ENCODE data around the gene AMPH. TPM values are rescaled to one million over a fixed set of nuclear protein-coding genes. Genes with fewer than 3 reads are reported as not detected.

Gene AMPH
- total RNA-seq, 1 donor from 2014 or later = 0.25 TPM

- peak; percentile 58 for TF ChIP-seq CTCF (IDR thresholded peaks at IDR 0.05; ENCODE audit: insufficient read depth, low read length, poor library complexity, severe bottlenecking)
- DNase-seq (ENCODE audit: low read depth) = no peak
- Histone ChIP-seq H3K4me3 (ENCODE audit: low read depth, low read length) (no peak overlapping the region), H3K27me3 (ENCODE audit: control insufficient read depth, insufficient read depth, low read length) (no peaks in the 10 kb centered on the region), H3K36me3 (ENCODE audit: control insufficient read depth, insufficient read depth, low read length) (no peaks in the 10 kb centered on the region)
Observed at GRCh38 chr7:38374507-38374906, 256.7 kb downstream of the AMPH start.

- TF ChIP-seq CTCF (IDR thresholded peaks at IDR 0.05; ENCODE audit: insufficient read depth, low read length, poor library complexity, severe bottlenecking) = no peak
- DNase-seq (ENCODE audit: low read depth) = no peak
- no peaks in the 10 kb centered on the region for H3K36me3 ChIP-seq (ENCODE audit: control insufficient read depth, insufficient read depth, low read length)
- H3K4me3 ChIP-seq (ENCODE audit: low read depth, low read length) = no peak overlapping the region
- no peaks in the 10 kb centered on the region for H3K27me3 ChIP-seq (ENCODE audit: control insufficient read depth, insufficient read depth, low read length)
Observed at GRCh38 chr7:38373155-38373554, 258.0 kb downstream of the AMPH start.

GRCh38 chr7:38372290-38372689 is 258.9 kb downstream of the AMPH start:
- H3K27me3 ChIP-seq (ENCODE audit: control insufficient read depth, insufficient read depth, low read length) = no peaks in the 10 kb centered on the region
- DNase-seq (ENCODE audit: low read depth) = no peak
- H3K4me3 ChIP-seq (ENCODE audit: low read depth, low read length) = no peak overlapping the region
- TF ChIP-seq CTCF (IDR thresholded peaks at IDR 0.05; ENCODE audit: insufficient read depth, low read length, poor library complexity, severe bottlenecking) = no peak
- H3K36me3 ChIP-seq (ENCODE audit: control insufficient read depth, insufficient read depth, low read length) = no peaks in the 10 kb centered on the region

- DNase-seq (ENCODE audit: low read depth) = peak; percentile 67
- no peaks in the 10 kb centered on the region for H3K36me3 ChIP-seq (ENCODE audit: control insufficient read depth, insufficient read depth, low read length)
- no peaks in the 10 kb centered on the region for H3K27me3 ChIP-seq (ENCODE audit: control insufficient read depth, insufficient read depth, low read length)
- no peak overlapping the region for H3K4me3 ChIP-seq (ENCODE audit: low read depth, low read length)
- TF ChIP-seq CTCF (IDR thresholded peaks at IDR 0.05; ENCODE audit: insufficient read depth, low read length, poor library complexity, severe bottlenecking) = peak; percentile 95
Observed at GRCh38 chr7:38369816-38370493, 261.2 kb downstream of the AMPH start.

- H3K4me3 ChIP-seq (ENCODE audit: low read depth, low read length) = no peak overlapping the region
- peak; percentile 77 for TF ChIP-seq CTCF (IDR thresholded peaks at IDR 0.05; ENCODE audit: insufficient read depth, low read length, poor library complexity, severe bottlenecking)
- peak; percentile 19 for DNase-seq (ENCODE audit: low read depth)
- H3K36me3 ChIP-seq (ENCODE audit: control insufficient read depth, insufficient read depth, low read length) = no peaks in the 10 kb centered on the region
- no peaks in the 10 kb centered on the region for H3K27me3 ChIP-seq (ENCODE audit: control insufficient read depth, insufficient read depth, low read length)
Observed at GRCh38 chr7:38368191-38368605, 263.0 kb downstream of the AMPH start.

All from kidney epithelial cell (primary cell).